Ammon's horn (tissue), 1 donor: ENCODE data around the gene FCHSD2.
"Not testable (repeated sequence)": the region's sequence is repeated elsewhere in the genome, so short reads cannot be mapped to it uniquely, and the experiment has no call there.

Experiments used
- DNase-seq: peaks from one replicate; pipeline ENCODE4 v3.0.0-alpha.2; 2016; ENCODE audit warnings: low spot score

FCHSD2 gene

DNA sequence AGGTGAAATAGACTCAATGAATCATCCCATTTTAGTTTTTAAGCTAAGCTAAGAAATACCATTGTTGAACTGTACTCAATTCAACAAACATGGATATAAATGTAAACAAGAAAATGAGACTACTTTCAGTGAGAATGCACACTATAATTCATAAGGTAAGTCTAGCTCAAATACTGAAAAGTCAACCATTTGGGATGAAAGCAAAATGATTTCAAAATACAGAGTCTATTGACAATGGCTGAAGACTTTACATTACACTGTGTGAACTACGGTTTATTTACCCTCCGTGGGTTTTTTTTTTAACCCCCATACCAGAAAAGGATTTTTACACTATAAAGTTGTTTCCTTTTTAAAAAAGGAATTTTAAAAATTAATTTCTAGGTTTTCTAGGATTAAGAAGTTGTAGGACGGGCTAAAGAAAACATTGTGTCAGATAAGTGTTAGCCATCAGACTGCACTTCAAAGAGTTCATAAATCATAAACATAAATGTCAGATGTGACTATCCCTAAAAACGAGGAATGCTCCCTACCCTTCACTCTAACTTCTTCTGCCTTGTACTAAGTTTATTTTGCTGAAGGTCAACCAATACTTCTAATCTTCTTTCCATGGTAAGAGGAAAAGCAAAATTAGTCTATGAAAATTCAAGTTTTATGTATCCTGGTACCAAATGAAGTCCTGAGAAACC, 83.0 kb downstream of the FCHSD2 start:
- no peak for DNase-seq

DNA sequence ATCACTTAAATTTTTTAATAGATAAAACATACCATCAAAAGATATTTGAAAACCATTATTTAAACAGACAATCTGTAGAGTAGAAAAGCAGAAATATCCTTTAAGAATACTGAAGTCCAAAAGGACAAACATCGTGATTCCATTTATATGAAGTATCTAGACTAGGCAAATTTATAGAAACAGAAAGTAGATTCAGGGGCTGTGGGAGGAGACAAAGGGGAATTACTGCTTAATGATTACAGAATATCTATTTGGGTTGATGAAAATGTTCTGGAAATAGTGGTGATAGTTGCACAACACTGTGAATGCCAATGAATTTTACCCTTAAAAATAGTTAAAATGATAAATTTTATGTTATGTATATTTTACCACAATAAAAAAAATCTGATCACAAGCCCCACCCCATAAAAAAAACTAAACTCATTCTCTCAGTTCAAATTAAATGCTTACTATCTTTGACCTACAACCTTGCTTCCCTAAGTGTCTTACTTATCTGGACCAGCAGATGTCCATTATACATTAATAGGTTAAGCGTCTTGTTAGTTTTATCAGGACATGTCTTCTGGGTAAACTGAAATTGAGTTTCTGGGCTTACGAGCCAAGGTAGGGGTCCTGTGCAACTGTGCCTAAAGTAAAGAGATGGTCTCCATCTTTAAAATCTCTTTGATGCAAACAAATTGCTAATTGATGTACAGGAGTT, 86.3 kb downstream of the FCHSD2 start:
- no peak for DNase-seq

DNA sequence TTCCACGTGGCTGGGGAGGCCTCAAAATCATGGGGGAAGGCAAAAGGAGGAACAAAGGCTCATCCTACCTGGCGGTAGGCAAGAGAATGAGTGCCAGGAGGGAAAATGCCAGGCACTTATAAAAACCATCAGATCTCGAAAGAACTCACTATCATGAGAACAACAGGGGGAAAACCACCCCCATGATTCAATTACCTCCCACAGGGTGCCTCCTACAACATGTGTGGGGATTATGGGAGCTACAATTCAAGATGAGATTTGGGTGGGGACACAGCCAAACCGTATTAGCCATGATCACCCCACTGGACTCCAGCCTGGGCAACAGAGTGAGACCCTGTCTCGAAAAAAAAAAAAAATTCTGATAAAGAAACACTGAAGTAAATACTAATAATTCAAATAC, 87.1 kb downstream of the FCHSD2 start:
- DNase-seq = no peak

DNA sequence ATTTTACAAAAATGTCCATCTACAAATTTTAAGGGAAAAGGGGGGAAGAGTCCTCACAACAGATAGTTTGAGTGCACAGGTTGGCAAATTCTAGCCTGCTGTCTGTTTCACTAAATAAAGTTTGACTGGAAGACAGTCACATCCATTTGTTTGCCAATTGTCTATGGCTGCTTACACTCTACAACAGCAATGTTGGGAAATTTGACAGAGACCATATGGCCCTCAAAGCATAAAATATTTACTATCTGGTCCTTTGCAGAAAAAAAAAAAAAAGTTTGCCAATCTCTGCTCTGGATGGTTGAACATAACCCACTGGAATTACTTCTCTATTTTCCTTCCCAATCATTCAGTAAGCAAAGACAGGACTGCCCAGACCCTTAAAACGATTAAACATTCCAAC, 88.2 kb downstream of the FCHSD2 start:
- no peak for DNase-seq

DNA sequence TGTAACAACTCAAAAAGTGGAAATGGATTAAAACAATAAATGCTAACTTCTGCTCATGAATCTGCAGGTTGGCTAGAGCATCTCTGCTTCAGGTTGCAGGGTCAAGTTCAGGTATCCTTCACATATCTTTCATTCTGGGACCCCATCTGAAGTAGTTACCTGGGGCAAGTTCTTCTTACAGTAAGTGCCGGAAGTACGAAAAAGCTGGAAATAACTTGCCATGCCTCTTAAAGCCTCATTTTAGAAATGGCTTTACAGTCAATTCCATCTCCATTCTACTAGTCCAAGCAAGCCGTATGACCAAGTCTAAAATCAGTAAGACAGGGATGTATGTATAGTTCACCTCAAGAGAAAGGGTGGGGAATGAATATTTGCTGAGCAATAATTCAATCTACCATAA, 93.7 kb downstream of the FCHSD2 start:
- DNase-seq = no peak

DNA sequence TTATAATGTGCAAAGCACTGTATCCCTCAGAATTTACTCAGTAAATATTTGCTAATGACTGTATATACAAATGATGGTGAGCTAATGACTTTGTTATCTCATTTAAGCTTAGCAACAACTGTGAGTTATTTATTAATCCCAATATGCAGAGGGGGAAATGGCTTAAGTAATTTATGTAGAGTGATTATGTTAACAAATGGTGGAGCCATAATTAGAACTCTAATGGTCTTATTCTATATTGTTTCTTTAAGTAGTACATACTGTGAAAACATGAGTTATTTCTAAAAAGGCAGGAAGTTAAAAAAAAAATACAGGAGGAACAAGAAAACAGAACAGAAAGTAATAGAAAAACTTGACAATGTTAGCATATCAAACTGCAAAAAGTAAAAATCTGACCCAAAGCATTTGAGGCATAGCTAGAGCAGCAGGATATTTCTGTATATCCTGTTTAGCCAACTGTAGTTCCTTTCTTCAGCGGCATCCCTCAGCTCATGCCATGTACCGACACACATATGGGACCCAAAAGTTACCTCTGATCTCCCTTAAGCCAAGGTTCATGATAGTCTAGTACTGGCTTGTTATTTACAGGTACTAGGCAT, 94.2 kb downstream of the FCHSD2 start:
- DNase-seq = peak; percentile 32

DNA sequence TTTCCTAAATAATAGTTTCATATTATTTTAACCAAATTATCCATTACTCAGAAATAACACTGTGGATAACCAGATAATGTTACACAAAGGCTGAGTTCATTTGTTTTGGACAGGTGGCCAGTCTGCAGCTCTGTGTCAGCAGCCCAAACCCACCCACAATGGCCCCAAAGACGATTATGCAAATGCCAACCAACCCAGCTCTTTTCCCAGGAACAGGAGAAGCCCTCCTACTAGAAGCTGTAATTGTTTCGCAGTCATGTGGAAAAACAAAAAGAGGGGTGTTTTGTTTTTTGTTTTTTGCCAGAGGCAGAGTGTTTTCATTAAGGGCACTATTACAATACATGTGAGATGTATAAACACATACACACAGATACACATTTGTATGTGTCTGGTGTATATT, 102.1 kb downstream of the FCHSD2 start:
- DNase-seq = peak; percentile 81

DNA sequence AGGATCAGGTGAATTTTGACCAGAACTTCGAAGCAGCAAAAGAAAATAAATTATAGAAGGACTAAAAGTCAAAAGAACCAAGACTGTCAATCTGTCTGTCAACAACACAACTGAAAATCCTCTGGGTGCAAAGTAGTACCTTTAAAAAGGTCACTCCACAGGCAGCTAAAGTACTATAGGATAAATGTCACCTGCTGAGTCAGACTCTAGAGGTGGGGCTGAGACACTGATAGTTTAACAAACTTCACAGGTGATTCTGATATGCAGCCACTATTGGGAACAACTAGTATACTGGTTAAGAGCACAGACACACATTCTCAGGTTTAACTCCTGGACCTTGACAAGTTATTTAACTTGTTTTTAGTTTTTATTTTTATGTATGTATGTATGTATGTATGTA, 107.3 kb downstream of the FCHSD2 start:
- no peak for DNase-seq

DNA sequence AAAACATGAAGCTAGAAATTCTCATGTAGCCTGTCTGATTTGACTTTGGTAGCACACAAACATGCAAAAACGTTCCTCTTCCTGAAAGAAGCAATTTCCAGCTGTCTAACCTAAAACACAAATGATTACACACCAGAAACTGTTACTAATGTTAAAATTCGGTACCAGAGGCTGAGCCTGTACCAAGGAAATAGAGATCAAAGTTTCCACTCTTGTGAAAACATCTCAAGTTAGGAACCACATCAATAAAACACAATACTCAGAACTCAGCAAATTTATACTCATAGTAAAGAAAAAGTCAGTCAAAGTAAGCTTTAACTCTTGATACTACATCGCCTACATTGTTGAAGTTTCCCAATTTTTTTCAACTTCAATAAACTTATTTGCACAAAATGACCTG, 107.8 kb downstream of the FCHSD2 start:
- no peak for DNase-seq

DNA sequence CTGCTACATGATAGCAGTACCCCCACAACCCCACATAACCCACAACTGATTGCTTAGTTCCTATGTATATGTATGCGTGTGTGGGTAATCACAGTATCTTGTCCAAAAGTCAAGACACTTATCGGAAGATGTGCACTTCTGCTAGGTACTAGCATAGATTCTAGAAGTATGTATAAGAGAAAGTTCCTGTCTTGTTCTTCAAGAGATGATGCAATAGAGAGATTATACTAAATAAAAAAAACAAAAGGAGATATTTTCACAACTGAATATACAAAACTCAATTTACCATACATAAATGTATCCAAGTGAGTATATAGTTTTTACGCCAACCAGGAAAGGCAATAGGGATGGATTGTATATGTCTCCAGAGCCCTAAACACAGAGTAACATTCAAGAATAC, 112.0 kb downstream of the FCHSD2 start:
- DNase-seq = no peak

DNA sequence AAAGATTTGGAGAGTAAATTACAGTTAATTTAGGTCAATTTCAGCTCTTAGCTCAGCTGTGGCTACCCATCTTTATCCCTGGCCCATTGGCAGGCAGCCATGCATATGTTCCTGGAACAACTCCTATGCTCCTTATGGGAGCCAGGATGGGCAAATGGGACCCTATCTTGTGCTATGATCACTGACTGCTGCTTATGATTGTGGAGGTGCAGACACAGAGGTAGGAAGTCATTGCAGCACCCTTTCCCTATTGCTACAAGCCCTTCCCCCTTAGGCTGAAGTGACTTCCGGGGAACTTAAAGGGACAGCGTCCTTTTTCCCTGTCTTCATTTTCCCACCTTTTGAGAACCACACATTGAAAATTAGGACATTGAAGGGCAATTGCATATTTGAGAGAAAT, 112.7 kb downstream of the FCHSD2 start:
- no peak for DNase-seq

DNA sequence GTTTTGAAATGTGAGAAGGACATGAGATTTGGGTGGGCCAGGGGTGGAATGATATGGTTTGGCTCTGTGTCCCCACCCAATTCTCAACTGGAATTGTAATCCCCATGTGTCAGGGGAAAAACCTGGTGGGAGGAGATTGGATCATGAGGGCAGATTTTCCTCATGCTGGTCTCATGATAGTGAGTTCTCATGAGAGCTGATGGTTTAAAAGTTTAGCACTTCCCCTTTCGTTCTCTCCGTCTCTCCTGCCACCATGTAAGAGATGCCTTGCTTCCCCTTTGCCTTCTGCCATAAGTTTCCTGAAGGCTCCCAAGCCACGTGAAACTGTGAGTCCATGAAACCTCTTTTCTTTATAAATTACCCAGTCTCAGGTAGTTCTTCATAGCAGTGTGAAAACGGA, 113.5 kb downstream of the FCHSD2 start:
- DNase-seq = peak; percentile 33

DNA sequence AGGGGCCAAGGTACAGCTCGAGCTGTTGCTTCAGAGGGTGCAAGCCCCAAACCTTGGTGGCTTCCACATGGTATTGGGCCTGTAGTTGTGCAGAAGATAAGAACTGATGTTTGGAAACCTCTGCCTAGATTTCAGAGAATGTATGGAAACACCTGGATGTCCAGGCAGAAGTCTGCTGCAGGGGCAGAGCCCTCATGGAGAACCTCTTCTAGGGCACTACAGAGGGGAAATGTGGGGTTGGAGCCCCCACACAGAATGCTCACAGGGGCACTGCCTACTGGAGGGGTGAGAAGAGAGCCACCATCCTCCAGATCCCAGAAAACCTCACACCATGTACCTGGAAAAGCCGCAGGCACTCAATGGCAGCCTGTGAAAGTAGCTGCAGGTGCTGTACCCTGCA, 114.3 kb downstream of the FCHSD2 start:
- not testable (repeated sequence) for DNase-seq

DNA sequence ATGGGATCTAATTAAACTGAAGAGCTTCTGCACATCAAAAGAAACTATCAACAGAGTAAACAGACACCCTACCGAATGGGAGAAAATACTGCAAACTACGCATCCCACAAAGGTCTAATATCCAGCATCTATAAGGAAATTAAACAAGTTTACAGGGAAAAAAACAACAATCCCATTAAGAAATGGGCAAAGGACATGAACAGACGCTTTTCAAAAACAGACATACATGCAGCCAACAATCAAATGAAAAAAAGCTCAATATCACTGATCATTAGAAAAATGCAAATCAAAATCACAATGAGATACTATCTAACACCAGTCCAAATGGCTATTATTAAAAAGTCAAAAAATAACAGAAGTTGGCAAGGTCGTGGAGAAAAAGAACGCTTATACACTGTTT, 117.5 kb downstream of the FCHSD2 start:
- DNase-seq = no peak

DNA sequence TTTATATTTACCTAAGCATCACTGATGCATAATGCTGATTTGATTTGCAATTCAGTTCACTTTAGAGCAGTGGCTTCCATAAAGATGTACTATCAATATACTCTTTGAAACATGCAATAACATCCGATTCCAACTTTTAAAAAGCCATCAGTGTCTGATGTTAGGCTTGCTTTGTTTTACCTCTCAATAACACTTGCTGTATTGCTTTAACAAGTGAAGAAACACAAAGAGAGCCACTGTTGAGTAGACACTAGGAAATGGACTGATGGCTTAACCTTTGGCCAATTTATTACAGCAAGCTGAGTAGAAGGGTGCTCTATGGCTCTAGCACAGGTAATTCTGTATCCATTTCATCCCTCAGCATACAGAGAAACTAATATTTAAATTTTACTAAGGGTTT, 122.1 kb downstream of the FCHSD2 start:
- DNase-seq = peak; percentile 40

DNA sequence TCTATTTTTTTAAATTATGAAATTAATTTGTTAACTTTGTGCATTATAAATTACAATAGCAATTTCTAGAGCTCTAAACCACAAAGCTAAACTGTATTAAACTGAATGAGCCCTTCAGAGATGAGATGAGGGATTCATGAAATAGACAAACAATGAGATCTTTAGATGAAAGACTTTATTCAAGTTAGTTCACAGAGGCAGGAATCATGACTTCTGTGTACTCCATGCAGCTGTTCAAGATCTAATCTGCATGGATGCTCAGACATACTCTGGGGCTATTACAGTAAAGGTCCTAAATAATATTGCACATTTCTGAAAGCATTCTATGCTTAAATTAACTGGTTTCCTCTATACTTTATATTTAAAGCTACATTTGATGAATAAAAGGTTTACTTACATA, 122.7 kb downstream of the FCHSD2 start:
- peak; percentile 81 for DNase-seq

DNA sequence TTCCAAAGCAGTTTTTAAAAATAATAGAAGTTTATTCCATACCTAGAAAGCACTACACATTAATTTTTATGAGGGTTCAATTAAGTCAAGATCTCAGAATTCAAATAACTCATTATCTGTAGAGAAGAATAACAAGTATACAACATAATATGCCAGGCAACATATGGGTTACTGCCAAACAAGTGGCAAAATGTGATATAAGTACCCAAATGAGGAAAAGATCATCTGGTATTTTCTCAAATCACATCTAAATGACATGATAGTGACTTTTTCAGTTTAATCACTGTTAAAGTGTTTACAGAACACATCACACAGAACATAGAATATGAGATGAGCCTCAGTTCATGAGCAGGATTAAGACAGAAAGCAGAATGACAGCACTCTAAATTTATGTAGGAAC, 123.3 kb downstream of the FCHSD2 start:
- DNase-seq = no peak

DNA sequence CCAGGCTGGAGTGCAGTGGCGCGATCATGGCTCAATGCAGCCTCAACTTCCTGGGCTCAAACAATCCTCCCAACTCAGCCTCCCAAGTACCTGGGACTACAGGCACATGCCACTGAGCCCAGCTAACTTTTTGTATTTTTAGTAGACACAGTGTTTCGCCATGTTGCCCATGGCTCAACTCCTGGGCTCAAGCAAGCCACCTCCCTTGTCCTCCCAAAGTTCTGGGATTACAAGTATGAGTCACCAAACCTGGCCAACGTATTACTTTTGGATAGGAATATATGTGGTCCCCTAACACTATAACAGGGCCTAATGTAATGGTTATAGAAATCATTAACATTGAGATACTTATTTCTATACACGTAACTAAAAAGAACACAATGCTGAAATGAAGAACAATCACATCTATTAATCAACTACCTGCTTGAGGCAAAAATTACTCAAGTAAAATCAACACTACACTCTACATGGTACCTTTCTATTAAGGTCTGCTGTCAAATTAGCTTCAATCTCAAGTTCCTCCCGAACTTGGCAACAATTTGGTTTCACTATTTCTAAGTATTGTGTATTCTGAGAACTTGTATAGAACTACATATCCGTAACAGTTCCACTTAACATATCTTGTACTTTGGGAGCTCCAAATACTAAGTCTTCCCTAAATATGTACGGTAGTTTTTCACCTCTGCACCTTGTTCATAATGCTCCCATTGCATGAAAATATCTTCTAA, 124.9 kb downstream of the FCHSD2 start:
- no peak for DNase-seq

DNA sequence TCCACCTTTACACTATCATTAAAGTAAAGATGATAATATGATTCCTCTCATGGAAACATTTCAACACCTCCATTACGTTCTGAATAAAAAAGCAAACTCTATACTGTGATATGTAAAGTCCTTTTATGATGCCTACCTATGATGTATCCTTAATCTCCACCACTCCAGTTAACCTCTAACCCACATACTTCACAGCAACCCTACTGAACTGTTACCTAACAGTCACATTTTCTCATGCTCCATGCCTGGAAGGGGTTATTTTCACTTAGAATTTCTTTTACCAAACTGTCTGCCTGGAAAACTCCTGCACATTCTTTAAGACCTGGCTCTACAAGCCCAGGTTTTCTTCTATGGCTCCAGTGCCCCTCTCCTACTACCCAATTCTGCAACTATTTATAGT, 129.1 kb downstream of the FCHSD2 start:
- DNase-seq = no peak

DNA sequence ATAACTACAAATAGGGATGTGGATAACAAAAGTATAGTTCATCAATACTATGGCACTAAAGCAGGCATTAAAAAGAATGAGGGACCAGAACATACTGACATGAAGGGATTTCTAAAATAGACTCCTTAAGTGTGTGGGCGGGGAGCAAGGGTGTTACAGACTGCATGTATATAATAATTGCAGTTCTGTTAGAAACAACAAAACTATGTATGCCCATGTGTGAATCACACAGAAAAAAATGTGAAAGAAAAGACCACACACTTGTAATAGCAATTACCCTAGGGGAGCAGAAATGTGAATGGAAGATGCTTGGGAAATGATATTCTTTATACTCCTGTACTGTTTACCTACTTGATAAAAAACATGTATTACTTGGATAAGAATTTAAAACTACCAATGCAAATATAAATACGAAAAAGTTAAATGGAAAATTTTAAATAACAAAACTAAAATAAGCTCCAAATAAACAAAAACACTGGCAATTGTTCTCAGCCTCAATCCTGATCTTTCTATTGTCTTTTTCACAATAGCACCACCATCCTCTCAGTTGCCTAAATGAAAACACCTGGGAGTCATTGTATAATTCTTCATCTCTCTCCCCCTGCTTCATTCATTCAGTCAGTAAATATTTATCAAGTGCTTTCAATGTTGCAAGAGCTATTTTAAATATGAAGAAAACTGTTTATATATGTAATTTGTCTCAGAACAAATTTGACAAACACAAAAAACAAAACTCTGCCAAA, 129.8 kb downstream of the FCHSD2 start:
- no peak for DNase-seq

DNA sequence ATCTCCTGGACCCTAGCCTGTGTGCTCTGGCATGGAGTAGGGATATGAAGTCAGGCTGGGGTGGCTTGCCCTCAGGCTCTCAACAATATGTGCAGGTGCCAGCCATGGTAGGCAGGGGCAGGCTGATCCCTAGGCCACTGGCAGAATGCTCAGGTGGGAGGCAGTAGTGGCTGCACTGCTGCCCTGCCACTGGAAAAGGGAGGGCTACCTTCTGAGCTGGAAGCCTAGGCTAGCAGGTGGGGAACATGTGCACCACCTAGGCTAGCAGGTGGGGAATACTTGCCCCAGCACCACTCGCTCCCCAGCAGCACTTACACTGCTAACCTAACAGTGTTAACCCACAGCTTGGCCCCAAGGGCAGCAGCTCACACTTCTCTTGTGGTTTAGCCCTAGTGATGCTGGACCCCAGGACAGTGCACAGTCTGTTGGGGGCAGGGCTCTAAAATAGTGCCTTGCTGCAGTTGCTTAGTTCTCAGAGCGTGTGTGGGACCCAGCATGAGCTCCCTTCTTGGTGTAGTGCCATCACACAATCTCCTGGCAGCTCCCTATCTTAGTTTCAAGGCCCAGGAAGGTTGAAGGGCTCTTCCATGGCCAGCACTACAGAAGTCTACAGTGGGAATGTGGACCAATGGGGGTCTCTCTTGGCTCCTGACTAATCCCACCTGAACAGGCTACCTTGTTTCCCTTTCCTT, 130.8 kb downstream of the FCHSD2 start:
- no peak for DNase-seq

DNA sequence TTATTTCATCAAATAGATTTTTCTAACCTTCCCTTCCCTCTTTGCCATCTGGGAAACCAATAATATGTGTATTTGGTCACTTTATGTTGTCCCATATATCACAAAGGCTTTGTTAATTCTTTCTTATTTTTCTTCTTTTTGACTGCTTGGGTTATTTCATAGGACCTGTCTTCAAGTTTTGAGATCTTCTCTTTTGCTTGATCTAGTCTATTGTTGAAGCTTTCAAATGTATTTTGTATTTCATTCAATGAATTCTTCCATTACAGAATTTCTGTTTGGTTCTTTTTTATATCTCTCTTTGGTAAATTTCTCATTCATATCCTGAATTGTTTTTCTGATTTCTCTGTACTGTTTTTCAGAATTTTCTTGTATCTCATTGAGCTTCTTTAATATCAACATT, 132.1 kb downstream of the FCHSD2 start:
- DNase-seq = no peak
